K562 (cell line): ENCODE results near the gene ARHGEF17. TPM values are rescaled to one million over a fixed set of nuclear protein-coding genes. Genes with fewer than 3 reads are reported as not detected.

ENCODE experiments used
- ATF7 ChIP-seq: fragments of 450-650 bp; IDR thresholded peaks from 2 replicates; pipeline ENCODE4 v1.7.1; 2014; ENCODE audit warnings: mild to moderate bottlenecking, moderate library complexity
- CREB3L1 ChIP-seq: fragments of 450-650 bp; IDR thresholded peaks from 2 replicates; pipeline ENCODE4 v1.6.1; 2014; ENCODE audit warnings: low read depth, mild to moderate bottlenecking, moderate library complexity, borderline replicate concordance
- DEAF1 ChIP-seq: fragments of 450-650 bp; formaldehyde crosslinking; IDR thresholded peaks from 2 replicates; pipeline ENCODE4 v1.4.0; 2020; ENCODE audit warnings: mild to moderate bottlenecking, moderate library complexity
- GABPB1 ChIP-seq: sonication (generic); formaldehyde crosslinking; IDR thresholded peaks from 2 replicates; pipeline ENCODE4 v1.8.0; 2022; ENCODE audit warnings: mild to moderate bottlenecking, missing genetic modification reagents
- GATAD2A ChIP-seq: fragments of 450-650 bp; IDR thresholded peaks from 2 replicates; pipeline ENCODE4 v1.6.1; 2017
- GATAD2B ChIP-seq: fragments of 450-650 bp; IDR thresholded peaks from 2 replicates; pipeline ENCODE4 v1.6.1; 2017; ENCODE audit warnings: mild to moderate bottlenecking, borderline replicate concordance
- HDAC6 ChIP-seq: IDR thresholded peaks from 2 replicates; pipeline ENCODE4 v1.6.1; 2012; ENCODE audit warnings: low read depth, mild to moderate bottlenecking, control low read depth, inconsistent platforms, low read length, moderate library complexity
- HDGF ChIP-seq: fragments of 450-650 bp; IDR thresholded peaks from 2 replicates; pipeline ENCODE4 v1.6.1; 2016
- JUN ChIP-seq, 2 experiments: sonication (generic) in 1 of 2; formaldehyde crosslinking in 1 of 2; IDR thresholded peaks; 2 replicates each; pipeline versions ENCODE4 v1.6.1 to v1.8.0; 2012 to 2022; ENCODE audit warnings: borderline replicate concordance in 2 of 2, mild to moderate bottlenecking in 2 of 2, improper control_type of control experiment in 1 of 2, low read depth in 1 of 2, low read length in 1 of 2, missing genetic modification reagents in 1 of 2
- KHSRP ChIP-seq: fragments of 450-650 bp; IDR thresholded peaks from 2 replicates; pipeline ENCODE4 v1.6.1; 2017
- KLF1 ChIP-seq: fragments of 450-650 bp; IDR thresholded peaks from 2 replicates; pipeline ENCODE4 v1.6.1; 2016; ENCODE audit warnings: missing genetic modification characterization, missing compliant biosample characterization
- KLF16 ChIP-seq: IDR thresholded peaks from 2 replicates; pipeline ENCODE4 v1.6.1; 2016; ENCODE audit warnings: antibody characterized with exemption
- MAX ChIP-seq: sonication (generic); formaldehyde crosslinking; IDR thresholded peaks from 2 replicates; pipeline ENCODE4 v1.9.0; 2022; ENCODE audit warnings: mild to moderate bottlenecking, missing genetic modification reagents
- MAZ ChIP-seq, 2 experiments: fragments of 450-650 bp in 1 of 2; sonication (generic) in 1 of 2; formaldehyde crosslinking; IDR thresholded peaks in 1 of 2; conservative IDR thresholded peaks in 1 of 2; 2 replicates each; pipeline versions ENCODE4 v1.4.0 to v1.5.0; 2020; ENCODE audit warnings: mild to moderate bottlenecking in 1 of 2, missing genetic modification reagents in 1 of 2
- MTA3 ChIP-seq: fragments of 450-650 bp; formaldehyde crosslinking; IDR thresholded peaks from 2 replicates; pipeline ENCODE4 v1.6.1; 2017; ENCODE audit warnings: mild to moderate bottlenecking, borderline replicate concordance
- RBM22 ChIP-seq: fragments of 200-400 bp; formaldehyde crosslinking; IDR thresholded peaks from 2 replicates; pipeline ENCODE4 v1.6.1; 2018; ENCODE audit warnings: low read length, low read depth; ENCODE audit not compliant: poor library complexity, severe bottlenecking
- STAG1 ChIP-seq: sonication (generic); formaldehyde crosslinking; IDR thresholded peaks from 2 replicates; pipeline ENCODE4 v1.5.0; 2020; ENCODE audit warnings: missing genetic modification reagents, borderline replicate concordance
- TFAP4 ChIP-seq: sonication (generic); formaldehyde crosslinking; IDR thresholded peaks from 2 replicates; pipeline ENCODE4 v1.8.0; 2022; ENCODE audit warnings: missing genetic modification reagents, mild to moderate bottlenecking, moderate library complexity, borderline replicate concordance
- TSC22D4 ChIP-seq: fragments of 450-650 bp; IDR thresholded peaks from 2 replicates; pipeline ENCODE4 v1.6.1; 2016; ENCODE audit warnings: missing genetic modification characterization, missing biosample characterization, control low read depth
- YBX1 ChIP-seq: fragments of 450-650 bp; IDR thresholded peaks from 2 replicates; pipeline ENCODE4 v1.7.1; 2016; ENCODE audit warnings: mild to moderate bottlenecking
- ZBTB43 ChIP-seq: sonication (generic); formaldehyde crosslinking; IDR thresholded peaks from 2 replicates; pipeline ENCODE4 v1.8.0; 2023; ENCODE audit warnings: mild to moderate bottlenecking, missing genetic modification reagents
- ZNF316 ChIP-seq: fragments of 450-650 bp; IDR thresholded peaks from 2 replicates; pipeline ENCODE4 v1.6.1; 2016
- ZNF77 ChIP-seq: fragments of 250-450 bp; sonication (Bioruptor Pico); IDR thresholded peaks from 2 replicates; pipeline ENCODE4 v1.5.0; 2020
- polyA plus RNA-seq, 8 experiments: library from polyadenylated mRNA; depleted of rRNA in 4 of 8; stranded (reverse) in 5 of 8; unstranded in 3 of 8; fragments of >200 nt; fragmentation: Nextera tagmentation in 2 of 8; fragmentation: Illumina TruSeq in 1 of 8; extraction: Ambion mirVana in 2 of 8; extraction: Trizol in 1 of 8; gene quantifications; 2 replicates each; pipeline versions ENCODE4 v1.2.1 to v1.2.3, GENCODE V29; 2011 to 2014; ENCODE audit warnings: inconsistent platforms in 1 of 8, missing spikeins in 1 of 8
- total RNA-seq, 7 experiments: library from RNA; depleted of rRNA in 6 of 7; stranded (reverse); fragments of >200 nt in 6 of 7; fragmentation: Illumina TruSeq in 2 of 7; extraction: Trizol in 2 of 7; gene quantifications; 2 replicates each; pipeline versions ENCODE4 v1.2.1 to v1.2.3, GENCODE V29; 2011 to 2021; ENCODE audit warnings: low replicate concordance in 1 of 7

Gene ARHGEF17
- total and polyA plus RNA-seq, 9 of the 15 experiments (the other 6 are each of a cell fraction or from before 2014, with no cell fraction given) = 0.04 to 0.68 (median 0.10) TPM; not detected in 2

GRCh38 chr11:73288873-73289707 lies 19.0 kb upstream of the ARHGEF17 start (continued):
- 0 out of 2 replicates have a peak, but pooled peaks have one; percentile 21 for TF ChIP-seq KLF16
- no peak for TF ChIP-seq TSC22D4 (tag)
- TF ChIP-seq YBX1 = no peak
- peak; percentile 88 for TF ChIP-seq STAG1
- TF ChIP-seq JUN (IDR thresholded peaks at IDR 0.05; ENCODE audit: borderline replicate concordance, low read depth, low read length) = no peak
- TF ChIP-seq JUN (CRISPR knock-in tag; IDR thresholded peaks at IDR 0.05; ENCODE audit: borderline replicate concordance) = no peak
- TF ChIP-seq ZNF316 = no peak
- no peak for TF ChIP-seq ZNF77 (CRISPR knock-in tag)
- peak; percentile 82; the same call in 1 of the 2 replicates for TF ChIP-seq CREB3L1
- TF ChIP-seq DEAF1 = peak; percentile 48; the same call in 1 of the 2 replicates
- TF ChIP-seq GATAD2A = no peak
- TF ChIP-seq ATF7 = 0 out of 2 replicates have a peak, but pooled peaks have one; percentile 10
- TF ChIP-seq ZBTB43 (CRISPR knock-in tag) = no peak
- TF ChIP-seq TFAP4 (CRISPR knock-in tag) = peak; percentile 47; the same call in 1 of the 2 replicates
- TF ChIP-seq RBM22 = no peak
- TF ChIP-seq GATAD2B = 0 out of 2 replicates have a peak, but pooled peaks have one; percentile 23
- peak; percentile 54 for TF ChIP-seq MAX (CRISPR knock-in tag)
- 0 out of 2 replicates have a peak, but pooled peaks have one; percentile 23 for TF ChIP-seq GABPB1 (CRISPR knock-in tag)
- peak; percentile 34; the same call in 1 of the 2 replicates for TF ChIP-seq KLF1 (tag)
- no peak for TF ChIP-seq KHSRP
- TF ChIP-seq HDAC6 = no peak
- peak; percentile 70; the same call in 1 of the 2 replicates for TF ChIP-seq MTA3
- peak; percentile 32 to 75; a peak in 2 of 4 replicates for TF ChIP-seq MAZ (CRISPR knock-in tag; conservative IDR thresholded peaks at IDR 0.05 in 1 of 2, IDR thresholded peaks at IDR 0.05 in 1 of 2)
- 0 out of 2 replicates have a peak, but pooled peaks have one; percentile 38 for TF ChIP-seq HDGF
